Keratinocyte (primary cell): ENCODE results near the gene VILL. TPM values are rescaled to one million over a fixed set of nuclear protein-coding genes. Genes with fewer than 3 reads are reported as not detected.
A peak's percentile ranks its signal among the peaks of the same experiment; 100 is the strongest.

Source experiments
- DNase-seq: peaks from one replicate; pipeline ENCODE4 v3.0.0-alpha.2; 2011; ENCODE audit warnings: low read depth, missing footprints, low spot score
- FAIRE-seq: peaks from 2 replicates; lab custom pipeline; 2011; peaks lifted over from hg19 to GRCh38; lab: Jason Lieb, UNC
- H2AFZ ChIP-seq: 2 replicates; pipeline ENCODE4 v1.6.0; 2012; ENCODE audit warnings: low read length, control low read depth, inconsistent platforms; ENCODE audit not compliant: control insufficient read depth
- H3K27ac ChIP-seq: 2 replicates; pipeline ENCODE4 v1.5.1; 2011; ENCODE audit warnings: low read length; ENCODE audit not compliant: control insufficient read depth, insufficient read depth
- H3K27me3 ChIP-seq: 3 replicates; pipeline ENCODE4 v1.6.0; 2011; ENCODE audit warnings: low read length; ENCODE audit not compliant: control insufficient read depth, insufficient read depth; ENCODE audit errors: extremely low read depth
- H3K36me3 ChIP-seq, 2 experiments: 2 replicates in 1 of 2; 3 replicates in 1 of 2; pipeline ENCODE4 v1.5.1; 2011; ENCODE audit warnings: low read length in 2 of 2, mild to moderate bottlenecking in 1 of 2; ENCODE audit not compliant: control insufficient read depth in 2 of 2, insufficient read depth in 2 of 2; ENCODE audit errors: extremely low read depth in 1 of 2
- H3K4me1 ChIP-seq: 3 replicates; pipeline ENCODE4 v1.5.1; 2011; ENCODE audit warnings: low read length; ENCODE audit not compliant: control insufficient read depth, insufficient read depth; ENCODE audit errors: extremely low read depth
- H3K4me2 ChIP-seq: 3 replicates; pipeline ENCODE4 v1.6.0; 2011; ENCODE audit warnings: low read depth, low read length; ENCODE audit not compliant: control insufficient read depth, insufficient read depth; ENCODE audit errors: extremely low read depth
- H3K4me3 ChIP-seq, 3 experiments: fragments of 200-600 bp in 1 of 3; sonication (generic) in 1 of 3; 2 replicates in 2 of 3; 3 replicates in 1 of 3; pipeline ENCODE4 v1.5.1; 2011 to 2016; ENCODE audit warnings: low read length in 3 of 3, mild to moderate bottlenecking in 3 of 3, control low read depth in 2 of 3, inconsistent platforms in 1 of 3, low read depth in 1 of 3, mixed read lengths in 1 of 3, mixed run types in 1 of 3, moderate library complexity in 1 of 3; ENCODE audit not compliant: control insufficient read depth in 2 of 3, insufficient read depth in 2 of 3; ENCODE audit errors: extremely low read depth in 1 of 3
- H3K79me2 ChIP-seq: 2 replicates; pipeline ENCODE4 v1.6.0; 2012; ENCODE audit warnings: low read length; ENCODE audit not compliant: control insufficient read depth, insufficient read depth
- H3K9ac ChIP-seq: 3 replicates; pipeline ENCODE4 v1.6.0; 2011; ENCODE audit warnings: low read length; ENCODE audit not compliant: control insufficient read depth, insufficient read depth; ENCODE audit errors: extremely low read depth
- H3K9me1 ChIP-seq: 3 replicates; pipeline ENCODE4 v1.6.0; 2011; ENCODE audit warnings: low read length; ENCODE audit not compliant: control insufficient read depth, insufficient read depth; ENCODE audit errors: extremely low read depth
- H3K9me3 ChIP-seq: 2 replicates; pipeline ENCODE4 v1.5.1; 2012; ENCODE audit warnings: low read depth, low read length; ENCODE audit not compliant: control insufficient read depth
- H4K20me1 ChIP-seq: 3 replicates; pipeline ENCODE4 v1.6.0; 2011; ENCODE audit warnings: low read length; ENCODE audit not compliant: control insufficient read depth, insufficient read depth; ENCODE audit errors: extremely low read depth
- CTCF ChIP-seq, 3 experiments: IDR thresholded peaks in 1 of 3; conservative IDR thresholded peaks in 1 of 3; optimal IDR thresholded peaks in 1 of 3; 2 replicates in 2 of 3; 3 replicates in 1 of 3; pipeline versions ENCODE3 to v1.5.1; 2011; ENCODE audit warnings: low read length in 3 of 3, mild to moderate bottlenecking in 3 of 3, moderate library complexity in 2 of 3, control low read depth in 1 of 3, inconsistent platforms in 1 of 3; ENCODE audit not compliant: insufficient read depth in 2 of 3; ENCODE audit errors: extremely low read depth in 1 of 3
- EZH2 ChIP-seq: IDR thresholded peaks from one replicate; pipeline ENCODE4 v1.6.1; 2012; ENCODE audit warnings: inconsistent platforms, mild to moderate bottlenecking, low read length, moderate library complexity
- dilution Hi-C: fragments of 300-500 bp; cut with MboI; formaldehyde crosslinking; loops from one replicate; pipeline ENCODE4 v1.7.0; 2020; ENCODE audit warnings: low sequenced_read_pairs; ENCODE audit not compliant: extremely low pct_ligation_motif_present
- polyA plus RNA-seq, 5 experiments: library from polyadenylated mRNA; depleted of rRNA in 3 of 5; stranded (reverse) in 3 of 5; stranded (forward) in 1 of 5; unstranded in 1 of 5; fragments of >200 nt; gene quantifications; 1 replicate in 1 of 5; 2 replicates in 3 of 5; 3 replicates in 1 of 5; pipeline versions ENCODE4 v1.2.1 to v1.2.3, GENCODE V29; 2011 to 2012; ENCODE audit warnings: missing spikeins in 2 of 5, low read depth in 1 of 5, low replicate concordance in 1 of 5

The VILL gene
- polyA plus RNA-seq, 1 donor (not counting 4 experiments of a cell fraction or from before 2014, with no cell fraction given), result 2.1 TPM

- H3K9ac ChIP-seq, result no peak overlapping the region
- H3K36me3 ChIP-seq, result peaks cover 10 to 11% of the 10 kb centered on the region in 2 experiments
- H3K9me3 ChIP-seq, result peaks cover 2% of the 10 kb centered on the region
- H3K27ac ChIP-seq, result no peak overlapping the region
- H3K4me3 ChIP-seq, result no peak overlapping the region
- dilution Hi-C loops, result no loop called here
- no peak overlapping the region for H3K4me2 ChIP-seq
- no peaks in the 10 kb centered on the region for H3K4me1 ChIP-seq
- H3K27me3 ChIP-seq, result no peaks in the 10 kb centered on the region
- no peak overlapping the region for H2AFZ ChIP-seq
- no peak for FAIRE-seq
- H3K79me2 ChIP-seq, result no peaks in the 10 kb centered on the region
- H3K9me1 ChIP-seq, result no peaks in the 10 kb centered on the region
- DNase-seq, result peak; percentile 15
- no peak for TF ChIP-seq CTCF (optimal IDR thresholded peaks at IDR 0.05 in 1 of 3, IDR thresholded peaks at IDR 0.05 in 1 of 3, conservative IDR thresholded peaks at IDR 0.05 in 1 of 3; ENCODE audit: extremely low read depth in 1 of 3, insufficient read depth in 2 of 3, low read length in 3 of 3)
- no peak for TF ChIP-seq EZH2
- no peaks in the 10 kb centered on the region for H4K20me1 ChIP-seq
Measured at GRCh38 chr3:37952564-37952963, 38.0 kb upstream of the VILL start.

GRCh38 chr3:37953226-37953625 lies 37.4 kb upstream of the VILL start:
- Histone ChIP-seq H3K79me2 (no peaks in the 10 kb centered on the region), H3K4me2 (no peak overlapping the region), H3K4me3 (no peak overlapping the region), H3K27me3 (no peaks in the 10 kb centered on the region), H3K27ac (no peak overlapping the region), H3K9me3 (peaks cover 2% of the 10 kb centered on the region), H3K9me1 (no peaks in the 10 kb centered on the region), H4K20me1 (no peaks in the 10 kb centered on the region), H3K9ac (no peak overlapping the region), H3K36me3 (peaks cover 10 to 11% of the 10 kb centered on the region in 2 experiments), H3K4me1 (no peaks in the 10 kb centered on the region), H2AFZ (no peak overlapping the region)
- FAIRE-seq (no peak), DNase-seq (no peak)
- dilution Hi-C loops, result no loop called here
- TF ChIP-seq CTCF (optimal IDR thresholded peaks at IDR 0.05 in 1 of 3, IDR thresholded peaks at IDR 0.05 in 1 of 3, conservative IDR thresholded peaks at IDR 0.05 in 1 of 3; ENCODE audit: extremely low read depth in 1 of 3, insufficient read depth in 2 of 3, low read length in 3 of 3), result no peak
- TF ChIP-seq EZH2, result no peak
